Measurements from ENCODE around the gene DACH1. TPM values are rescaled to one million over a fixed set of nuclear protein-coding genes. Genes with fewer than 3 reads are reported as not detected.

Gene DACH1
- total RNA-seq, 4 donors from 2014 or later: 1.5 to 55.1 (median 4.7) TPM

- Histone ChIP-seq H3K27me3 (no peaks in the 10 kb centered on the region), H3K27ac (no peak overlapping the region)
- intact Hi-C loops (cut with DNase I; ENCODE audit: low total_unique reads): no loop called here
These were observed 38.4 kb downstream of the DACH1 start for GRCh38 chr13:71828564-71828963.

GRCh38 chr13:71828117-71828516 lies 38.9 kb downstream of the DACH1 start:
- Histone ChIP-seq H3K27me3 (no peaks in the 10 kb centered on the region), H3K9me3 (no peaks in the 10 kb centered on the region), H3K4me1 (no peaks in the 10 kb centered on the region), H3K27ac (no peak overlapping the region), H3K4me3 (no peak overlapping the region), H3K36me3 (no peaks in the 10 kb centered on the region)
- DNase-seq: no peak
- intact Hi-C loops (cut with DNase I; ENCODE audit: low total_unique reads): no loop called here
- TF ChIP-seq POLR2A (IDR thresholded peaks at IDR 0.05): no peak

More at GRCh38 chr13:71828564-71828963, 38.4 kb downstream of the DACH1 start:
- Histone ChIP-seq H3K36me3 (no peaks in the 10 kb centered on the region), H3K4me3 (no peak overlapping the region), H3K9me3 (no peaks in the 10 kb centered on the region), H3K4me1 (no peaks in the 10 kb centered on the region)
- DNase-seq: no peak
- TF ChIP-seq POLR2A (IDR thresholded peaks at IDR 0.05): no peak
- TF ChIP-seq, protein P1, sequence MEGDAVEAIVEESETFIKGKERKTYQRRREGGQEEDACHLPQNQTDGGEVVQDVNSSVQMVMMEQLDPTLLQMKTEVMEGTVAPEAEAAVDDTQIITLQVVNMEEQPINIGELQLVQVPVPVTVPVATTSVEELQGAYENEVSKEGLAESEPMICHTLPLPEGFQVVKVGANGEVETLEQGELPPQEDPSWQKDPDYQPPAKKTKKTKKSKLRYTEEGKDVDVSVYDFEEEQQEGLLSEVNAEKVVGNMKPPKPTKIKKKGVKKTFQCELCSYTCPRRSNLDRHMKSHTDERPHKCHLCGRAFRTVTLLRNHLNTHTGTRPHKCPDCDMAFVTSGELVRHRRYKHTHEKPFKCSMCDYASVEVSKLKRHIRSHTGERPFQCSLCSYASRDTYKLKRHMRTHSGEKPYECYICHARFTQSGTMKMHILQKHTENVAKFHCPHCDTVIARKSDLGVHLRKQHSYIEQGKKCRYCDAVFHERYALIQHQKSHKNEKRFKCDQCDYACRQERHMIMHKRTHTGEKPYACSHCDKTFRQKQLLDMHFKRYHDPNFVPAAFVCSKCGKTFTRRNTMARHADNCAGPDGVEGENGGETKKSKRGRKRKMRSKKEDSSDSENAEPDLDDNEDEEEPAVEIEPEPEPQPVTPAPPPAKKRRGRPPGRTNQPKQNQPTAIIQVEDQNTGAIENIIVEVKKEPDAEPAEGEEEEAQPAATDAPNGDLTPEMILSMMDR (IDR thresholded peaks at IDR 0.05): no peak

- intact Hi-C loops (cut with DNase I; ENCODE audit: low total_unique reads): no loop called here
- TF ChIP-seq, protein P1 (IDR thresholded peaks at IDR 0.05): no peak
- no peak for TF ChIP-seq POLR2A (IDR thresholded peaks at IDR 0.05)
- no peak for DNase-seq
- Histone ChIP-seq H3K36me3 (no peaks in the 10 kb centered on the region), H3K27me3 (no peaks in the 10 kb centered on the region), H3K4me1 (no peaks in the 10 kb centered on the region), H3K9me3 (no peaks in the 10 kb centered on the region), H3K27ac (no peak overlapping the region), H3K4me3 (no peak overlapping the region)
These were observed 39.8 kb downstream of the DACH1 start for GRCh38 chr13:71827241-71827640.

- H3K27ac ChIP-seq: no peak overlapping the region
- TF ChIP-seq POLR2A (IDR thresholded peaks at IDR 0.05): no peak
- intact Hi-C loops (cut with DNase I; ENCODE audit: low total_unique reads): no loop called here
These were observed 46.3 kb downstream of the DACH1 start for GRCh38 chr13:71820699-71821098.

DNA sequence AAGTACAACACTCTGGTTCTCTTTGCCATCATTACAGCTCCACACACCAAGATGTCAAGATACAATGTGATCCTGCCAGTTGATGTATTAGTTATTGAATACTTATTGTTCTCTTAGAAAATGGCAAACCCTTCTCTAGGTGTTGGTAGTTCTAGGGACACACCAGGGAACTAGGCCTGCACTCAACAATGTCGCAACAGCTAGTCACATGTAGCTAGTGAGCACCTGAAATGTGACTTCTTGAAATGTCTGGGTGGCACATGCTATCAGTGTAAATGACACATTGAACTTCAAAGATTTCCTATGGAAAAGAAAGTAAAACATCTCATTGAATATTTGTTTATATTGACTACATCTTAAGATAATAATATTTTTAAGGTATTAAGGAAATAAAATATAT lies 49.7 kb downstream of the DACH1 start:
- Histone ChIP-seq H3K9me3 (no peaks in the 10 kb centered on the region), H3K27me3 (no peaks in the 10 kb centered on the region), H3K27ac (no peak overlapping the region), H3K4me1 (no peaks in the 10 kb centered on the region), H3K4me3 (no peak overlapping the region), H3K36me3 (no peaks in the 10 kb centered on the region)
- no peak for DNase-seq
- intact Hi-C loops (cut with DNase I; ENCODE audit: low total_unique reads): no loop called here
- TF ChIP-seq, protein P1 (IDR thresholded peaks at IDR 0.05): no peak

More at GRCh38 chr13:71820699-71821098, 46.3 kb downstream of the DACH1 start:
- DNase-seq: no peak
- Histone ChIP-seq H3K9me3 (no peaks in the 10 kb centered on the region), H3K36me3 (no peaks in the 10 kb centered on the region), H3K27me3 (no peaks in the 10 kb centered on the region), H3K4me1 (no peaks in the 10 kb centered on the region), H3K4me3 (no peak overlapping the region)

- DNase-seq: no peak
These were observed 52.1 kb downstream of the DACH1 start for GRCh38 chr13:71814806-71815360.

More at GRCh38 chr13:71814806-71815360, 52.1 kb downstream of the DACH1 start:
- intact Hi-C loops (cut with DNase I; ENCODE audit: low total_unique reads): no loop called here
- Histone ChIP-seq H3K4me3 (no peak overlapping the region), H3K36me3 (no peaks in the 10 kb centered on the region), H3K4me1 (no peaks in the 10 kb centered on the region), H3K27me3 (no peaks in the 10 kb centered on the region), H3K9me3 (no peaks in the 10 kb centered on the region), H3K27ac (no peak overlapping the region)
- TF ChIP-seq, protein P1 (IDR thresholded peaks at IDR 0.05): no peak
- no peak for TF ChIP-seq POLR2A (IDR thresholded peaks at IDR 0.05)

Data from uterus (tissue), 4 donors.